Body of pancreas (tissue), 4 donors: ENCODE measurements around the gene MTCH2.

Experiments used
- CTCF ChIP-seq, 7 experiments: fragments of 450-650 bp in 4 of 7; fragments of 200-600 bp in 3 of 7; sonication (generic) in 3 of 7; IDR thresholded peaks; one replicate each; pipeline ENCODE4 v1.5.1; 2016 to 2019; ENCODE audit warnings: antibody characterized with exemption in 7 of 7
- POLR2A ChIP-seq, 3 donors: fragments of 450-650 bp; IDR thresholded peaks; one replicate each; pipeline ENCODE4 v1.6.1; 2016; ENCODE audit warnings: antibody characterized with exemption in 3 of 3, mild to moderate bottlenecking in 2 of 3

GRCh38 chr11:47631473-47631872, 10.9 kb downstream of the MTCH2 start:
- no peak for TF ChIP-seq CTCF (IDR thresholded peaks at IDR 0.05)
- TF ChIP-seq POLR2A (IDR thresholded peaks at IDR 0.05), result no peak
